HFF-Myc (cell line): ENCODE results near the gene RPS6KA2.
"Not testable (repeated sequence)": the region's sequence is repeated elsewhere in the genome, so short reads cannot be mapped to it uniquely, and the experiment has no call there.

Experiments used
- DNase-seq: peaks from one replicate; pipeline ENCODE4 v3.0.0-alpha.2; 2011; ENCODE audit warnings: low read depth; ENCODE audit errors: extremely low read depth
- H3K4me3 ChIP-seq: replicated peaks from 2 replicates; pipeline ENCODE4 v1.5.1; 2011; ENCODE audit warnings: low read depth, mild to moderate bottlenecking, control low read depth, low read length
- TF ChIP-seq, protein P1 (sequence below): IDR thresholded peaks from 2 replicates; pipeline ENCODE4 v1.5.1; 2012; ENCODE audit warnings: mild to moderate bottlenecking, low read depth, low read length, control low read depth; ENCODE audit errors: missing control alignments

RPS6KA2 gene

DNA sequence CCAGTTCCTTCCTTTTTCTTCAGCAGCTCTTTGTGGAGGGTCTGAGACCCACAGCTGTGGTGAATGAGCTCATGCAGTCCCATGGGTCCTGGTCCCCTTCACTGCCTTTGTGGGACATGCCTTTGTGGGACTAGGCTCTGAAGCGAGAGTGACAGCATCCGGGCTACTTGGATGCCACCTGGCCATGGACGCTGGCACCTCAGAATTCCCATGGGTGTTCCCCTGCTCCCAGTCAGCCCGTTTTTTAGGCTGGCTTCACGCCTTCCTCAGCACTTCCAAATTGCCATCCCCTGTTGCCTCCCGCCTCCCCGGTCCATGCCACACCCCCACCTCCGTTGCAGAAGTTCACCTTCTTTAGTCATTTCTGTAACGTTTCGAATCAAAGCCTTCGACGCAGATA is 85.7 kb downstream of the RPS6KA2 start:
- no peak overlapping the region for H3K4me3 ChIP-seq
- DNase-seq = no peak
- TF ChIP-seq, protein P1, sequence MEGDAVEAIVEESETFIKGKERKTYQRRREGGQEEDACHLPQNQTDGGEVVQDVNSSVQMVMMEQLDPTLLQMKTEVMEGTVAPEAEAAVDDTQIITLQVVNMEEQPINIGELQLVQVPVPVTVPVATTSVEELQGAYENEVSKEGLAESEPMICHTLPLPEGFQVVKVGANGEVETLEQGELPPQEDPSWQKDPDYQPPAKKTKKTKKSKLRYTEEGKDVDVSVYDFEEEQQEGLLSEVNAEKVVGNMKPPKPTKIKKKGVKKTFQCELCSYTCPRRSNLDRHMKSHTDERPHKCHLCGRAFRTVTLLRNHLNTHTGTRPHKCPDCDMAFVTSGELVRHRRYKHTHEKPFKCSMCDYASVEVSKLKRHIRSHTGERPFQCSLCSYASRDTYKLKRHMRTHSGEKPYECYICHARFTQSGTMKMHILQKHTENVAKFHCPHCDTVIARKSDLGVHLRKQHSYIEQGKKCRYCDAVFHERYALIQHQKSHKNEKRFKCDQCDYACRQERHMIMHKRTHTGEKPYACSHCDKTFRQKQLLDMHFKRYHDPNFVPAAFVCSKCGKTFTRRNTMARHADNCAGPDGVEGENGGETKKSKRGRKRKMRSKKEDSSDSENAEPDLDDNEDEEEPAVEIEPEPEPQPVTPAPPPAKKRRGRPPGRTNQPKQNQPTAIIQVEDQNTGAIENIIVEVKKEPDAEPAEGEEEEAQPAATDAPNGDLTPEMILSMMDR = no peak

DNA sequence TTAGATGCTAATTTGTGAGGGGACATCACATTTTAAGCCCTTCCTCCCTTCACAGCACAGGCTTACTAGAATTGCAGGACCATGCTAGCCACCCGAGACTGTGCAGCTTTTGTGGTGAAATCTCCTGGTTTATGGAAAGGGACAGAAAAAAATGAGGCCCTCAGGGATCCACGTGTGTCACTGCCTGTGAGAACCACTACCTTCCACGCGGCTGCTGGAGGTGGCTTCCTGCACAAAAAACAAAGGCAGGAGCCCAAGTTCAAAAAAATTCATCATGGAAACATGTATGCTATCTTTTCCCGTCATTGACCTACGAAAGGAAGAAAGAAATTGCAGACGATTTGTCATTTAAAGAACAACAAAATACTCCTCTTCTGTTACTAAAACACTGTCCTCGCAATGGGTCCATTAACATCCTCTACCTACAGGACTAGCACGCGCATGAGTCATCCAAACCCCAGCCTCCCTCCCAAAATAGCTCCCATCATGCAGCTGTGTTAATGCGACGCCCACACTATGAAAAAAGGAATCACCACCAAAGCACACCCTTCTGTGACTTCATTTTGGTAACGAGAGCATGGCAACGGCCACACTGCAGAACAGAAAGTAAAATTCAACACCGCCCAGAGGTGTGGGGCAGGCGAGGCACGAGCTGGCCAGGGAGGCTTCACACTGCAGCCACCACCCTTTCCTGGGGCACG is 86.3 kb downstream of the RPS6KA2 start:
- TF ChIP-seq, protein P1 = no peak
- no peak for DNase-seq
- H3K4me3 ChIP-seq = no peak overlapping the region

DNA sequence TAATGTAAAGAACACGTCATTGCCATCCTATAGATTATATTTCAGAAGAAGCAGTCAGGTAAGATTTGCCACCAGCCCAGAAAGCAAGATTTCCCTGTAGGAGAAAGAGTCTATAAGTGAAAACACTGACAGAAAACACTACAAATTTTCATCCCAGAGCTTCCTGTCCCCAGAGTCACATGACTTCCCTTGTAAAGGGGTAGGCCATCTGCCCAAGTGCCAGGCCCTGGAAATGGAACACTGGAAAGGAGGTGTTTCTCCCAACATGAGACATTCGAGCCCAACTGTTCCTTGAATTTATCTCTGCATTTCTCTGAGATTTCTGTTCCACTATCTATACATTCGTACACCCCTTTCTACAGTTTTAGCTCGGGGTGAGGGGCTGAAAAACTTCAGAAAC is 87.5 kb downstream of the RPS6KA2 start:
- TF ChIP-seq, protein P1 = no peak
- no peak for DNase-seq

DNA sequence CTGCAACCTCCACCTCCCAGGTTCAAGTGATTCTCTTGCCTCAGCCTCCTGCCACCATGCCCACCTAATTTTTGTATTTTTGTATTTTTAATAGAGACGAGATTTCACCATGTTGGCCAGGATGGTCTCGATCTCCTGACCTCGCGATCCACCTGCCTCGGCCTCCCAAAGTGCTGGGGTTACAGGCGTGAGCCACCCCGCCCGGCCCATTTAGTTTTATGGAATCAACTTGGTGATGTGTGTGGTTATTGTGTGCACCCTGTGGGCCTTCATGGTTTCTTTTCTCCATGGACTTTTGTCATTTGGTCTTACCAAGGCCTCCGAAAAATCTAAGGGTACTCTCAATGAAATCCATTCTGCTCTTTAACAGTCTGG is 88.1 kb downstream of the RPS6KA2 start:
- DNase-seq = not testable (repeated sequence)

More for the DNA sequence above, 87.5 kb downstream of the RPS6KA2 start:
- no peak overlapping the region for H3K4me3 ChIP-seq

DNA sequence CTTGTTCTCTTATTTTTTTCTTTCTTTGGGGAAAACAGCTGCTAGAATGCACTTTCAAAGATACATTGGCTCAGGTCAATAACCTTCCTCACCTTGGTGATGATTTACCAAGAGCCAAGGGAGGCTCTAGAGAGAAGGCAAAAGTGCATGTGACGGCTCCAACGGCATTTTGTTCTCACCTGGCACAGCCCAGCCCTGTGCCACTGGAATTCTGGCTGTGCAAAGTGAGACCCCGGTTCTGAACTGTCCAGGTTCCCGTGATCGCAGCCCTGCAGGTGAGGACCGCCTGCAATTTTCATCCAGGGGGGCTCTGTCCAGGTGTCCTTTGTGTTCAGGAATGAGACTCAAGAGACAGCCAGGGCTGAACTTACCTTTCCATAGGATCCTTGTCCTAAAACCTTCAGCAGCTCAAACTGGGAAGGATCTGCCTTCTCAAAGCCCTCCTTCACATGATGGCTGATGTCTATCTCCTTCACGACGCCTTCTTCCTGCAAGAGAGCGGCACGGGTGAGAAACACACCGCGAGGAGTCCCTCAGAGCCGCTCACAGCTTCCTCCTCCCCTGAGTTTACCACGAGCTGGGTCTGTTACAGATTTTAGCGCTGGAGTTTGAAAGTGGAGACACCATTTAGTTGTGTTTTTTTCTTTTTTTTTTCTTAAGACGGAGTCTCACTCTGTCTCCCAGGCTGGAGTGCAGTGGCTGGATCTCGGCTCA is 88.6 kb downstream of the RPS6KA2 start:
- TF ChIP-seq, protein P1 = no peak
- H3K4me3 ChIP-seq = no peak overlapping the region
- DNase-seq = no peak

More for the DNA sequence above, 88.1 kb downstream of the RPS6KA2 start:
- H3K4me3 ChIP-seq = not testable (repeated sequence)

DNA sequence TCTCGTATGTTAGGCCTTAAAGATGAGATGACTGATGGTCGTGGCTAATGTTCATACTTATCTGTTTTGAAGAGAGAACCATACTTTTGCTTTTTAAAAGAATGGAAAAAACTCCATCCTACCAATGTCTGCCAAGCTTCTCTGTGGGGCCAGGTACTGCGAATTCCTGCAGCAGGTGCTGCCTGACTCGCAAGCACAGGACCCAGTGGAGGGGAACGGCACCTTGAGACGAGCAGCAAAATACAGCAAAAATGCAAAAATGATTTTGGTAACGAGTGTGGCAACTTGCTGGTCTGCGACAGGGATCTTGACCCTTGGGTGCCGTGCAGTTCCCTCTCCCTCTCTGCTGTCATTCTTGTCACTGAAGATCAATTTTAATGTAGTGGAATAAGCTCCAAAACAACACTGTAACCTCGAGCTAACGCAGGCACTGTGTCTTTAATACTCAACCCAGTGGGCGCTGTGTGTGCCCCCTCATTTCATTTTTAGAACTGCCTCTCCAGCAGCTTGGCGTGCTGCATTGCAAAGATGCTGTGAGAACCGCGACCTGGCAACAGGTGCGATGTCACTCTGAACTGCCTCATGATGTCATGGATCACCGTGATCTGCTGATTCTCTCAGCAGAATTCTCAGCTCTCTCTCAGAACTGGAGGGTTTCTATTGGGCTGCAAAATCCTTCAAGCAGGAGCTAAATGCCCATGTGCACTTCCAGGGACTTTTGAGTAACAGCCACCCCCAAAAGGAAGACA is 92.2 kb downstream of the RPS6KA2 start:
- DNase-seq = no peak
- no peak overlapping the region for H3K4me3 ChIP-seq
- TF ChIP-seq, protein P1 = no peak
